HepG2 (cell line): Measurements from ENCODE around the gene NCOA5. TPM values are rescaled to one million over a fixed set of nuclear protein-coding genes. Genes with fewer than 3 reads are reported as not detected.

Source experiments
- RFX3 ChIP-seq: IDR thresholded peaks from 2 replicates; pipeline ENCODE4 v1.6.1; 2016; ENCODE audit warnings: missing biosample characterization, missing genetic modification reagents
- ZFP62 ChIP-seq: sonication (generic); formaldehyde crosslinking; IDR thresholded peaks from 2 replicates; pipeline ENCODE4 v1.4.0; 2020; ENCODE audit warnings: missing genetic modification reagents
- ZNF550 ChIP-seq: sonication (generic); formaldehyde crosslinking; IDR thresholded peaks from 2 replicates; pipeline ENCODE4 v1.4.0; 2020; ENCODE audit warnings: mild to moderate bottlenecking, missing genetic modification reagents, borderline replicate concordance
- ZNF607 ChIP-seq: sonication (generic); formaldehyde crosslinking; IDR thresholded peaks from 2 replicates; pipeline ENCODE4 v1.5.1; 2020; ENCODE audit warnings: missing genetic modification reagents, mild to moderate bottlenecking, borderline replicate concordance
- polyA plus RNA-seq, 8 experiments: library from polyadenylated mRNA; depleted of rRNA in 3 of 8; stranded (reverse) in 7 of 8; unstranded in 1 of 8; fragments of >200 nt; fragmentation: Illumina TruSeq in 4 of 8; extraction: Trizol in 4 of 8; gene quantifications; 2 replicates each; pipeline versions ENCODE4 v1.2.1 to v1.2.3, GENCODE V29; 2011 to 2016; ENCODE audit warnings: low read depth in 4 of 8, missing spikeins in 1 of 8, mixed read lengths in 1 of 8; ENCODE audit not compliant: insufficient read depth in 1 of 8
- total RNA-seq, 5 experiments: library from RNA; depleted of rRNA; stranded (reverse); fragments of >200 nt; fragmentation: Illumina TruSeq; extraction: Trizol; gene quantifications; 2 replicates each; pipeline ENCODE4 v1.2.3, GENCODE V29; 2016; ENCODE audit warnings: low read depth in 1 of 5
- TF ChIP-seq, protein P1 (sequence below): sonication (generic); formaldehyde crosslinking; IDR thresholded peaks from 2 replicates; pipeline ENCODE4 v1.5.0; 2020; ENCODE audit warnings: mild to moderate bottlenecking, missing genetic modification reagents, borderline replicate concordance
- TF ChIP-seq, protein P2 (sequence below): sonication (generic); formaldehyde crosslinking; IDR thresholded peaks from 2 replicates; pipeline ENCODE4 v1.4.0; 2020; ENCODE audit warnings: missing genetic modification reagents, borderline replicate concordance

NCOA5 gene
- total and polyA plus RNA-seq, 2 of the 13 experiments (the other 11 are each of a cell fraction or from before 2014, with no cell fraction given) = 16.5 to 28.4 TPM

DNA sequence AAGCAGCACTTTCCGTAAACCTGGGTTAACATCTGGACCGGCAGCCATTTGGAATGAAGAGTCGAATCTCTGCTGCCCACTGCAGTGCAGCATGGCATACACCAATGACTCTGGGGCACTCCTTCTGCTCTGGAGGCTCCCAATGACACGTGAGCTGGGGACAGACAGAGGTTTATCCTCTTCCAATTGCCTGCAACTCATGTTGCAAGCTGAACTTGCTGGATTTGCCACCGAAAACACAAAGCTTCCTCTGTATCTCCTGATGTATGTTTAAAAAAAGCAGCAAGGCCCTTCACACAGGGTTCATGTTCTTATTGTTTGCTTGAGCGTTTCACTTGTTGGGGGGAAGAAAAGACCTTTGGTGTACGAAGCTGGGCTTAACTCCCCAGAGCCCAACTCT lies 10.8 kb downstream of the NCOA5 start (continued):
- TF ChIP-seq ZNF550 (CRISPR knock-in tag) = no peak
- TF ChIP-seq ZFP62 (CRISPR knock-in tag) = no peak
- TF ChIP-seq, protein P1, sequence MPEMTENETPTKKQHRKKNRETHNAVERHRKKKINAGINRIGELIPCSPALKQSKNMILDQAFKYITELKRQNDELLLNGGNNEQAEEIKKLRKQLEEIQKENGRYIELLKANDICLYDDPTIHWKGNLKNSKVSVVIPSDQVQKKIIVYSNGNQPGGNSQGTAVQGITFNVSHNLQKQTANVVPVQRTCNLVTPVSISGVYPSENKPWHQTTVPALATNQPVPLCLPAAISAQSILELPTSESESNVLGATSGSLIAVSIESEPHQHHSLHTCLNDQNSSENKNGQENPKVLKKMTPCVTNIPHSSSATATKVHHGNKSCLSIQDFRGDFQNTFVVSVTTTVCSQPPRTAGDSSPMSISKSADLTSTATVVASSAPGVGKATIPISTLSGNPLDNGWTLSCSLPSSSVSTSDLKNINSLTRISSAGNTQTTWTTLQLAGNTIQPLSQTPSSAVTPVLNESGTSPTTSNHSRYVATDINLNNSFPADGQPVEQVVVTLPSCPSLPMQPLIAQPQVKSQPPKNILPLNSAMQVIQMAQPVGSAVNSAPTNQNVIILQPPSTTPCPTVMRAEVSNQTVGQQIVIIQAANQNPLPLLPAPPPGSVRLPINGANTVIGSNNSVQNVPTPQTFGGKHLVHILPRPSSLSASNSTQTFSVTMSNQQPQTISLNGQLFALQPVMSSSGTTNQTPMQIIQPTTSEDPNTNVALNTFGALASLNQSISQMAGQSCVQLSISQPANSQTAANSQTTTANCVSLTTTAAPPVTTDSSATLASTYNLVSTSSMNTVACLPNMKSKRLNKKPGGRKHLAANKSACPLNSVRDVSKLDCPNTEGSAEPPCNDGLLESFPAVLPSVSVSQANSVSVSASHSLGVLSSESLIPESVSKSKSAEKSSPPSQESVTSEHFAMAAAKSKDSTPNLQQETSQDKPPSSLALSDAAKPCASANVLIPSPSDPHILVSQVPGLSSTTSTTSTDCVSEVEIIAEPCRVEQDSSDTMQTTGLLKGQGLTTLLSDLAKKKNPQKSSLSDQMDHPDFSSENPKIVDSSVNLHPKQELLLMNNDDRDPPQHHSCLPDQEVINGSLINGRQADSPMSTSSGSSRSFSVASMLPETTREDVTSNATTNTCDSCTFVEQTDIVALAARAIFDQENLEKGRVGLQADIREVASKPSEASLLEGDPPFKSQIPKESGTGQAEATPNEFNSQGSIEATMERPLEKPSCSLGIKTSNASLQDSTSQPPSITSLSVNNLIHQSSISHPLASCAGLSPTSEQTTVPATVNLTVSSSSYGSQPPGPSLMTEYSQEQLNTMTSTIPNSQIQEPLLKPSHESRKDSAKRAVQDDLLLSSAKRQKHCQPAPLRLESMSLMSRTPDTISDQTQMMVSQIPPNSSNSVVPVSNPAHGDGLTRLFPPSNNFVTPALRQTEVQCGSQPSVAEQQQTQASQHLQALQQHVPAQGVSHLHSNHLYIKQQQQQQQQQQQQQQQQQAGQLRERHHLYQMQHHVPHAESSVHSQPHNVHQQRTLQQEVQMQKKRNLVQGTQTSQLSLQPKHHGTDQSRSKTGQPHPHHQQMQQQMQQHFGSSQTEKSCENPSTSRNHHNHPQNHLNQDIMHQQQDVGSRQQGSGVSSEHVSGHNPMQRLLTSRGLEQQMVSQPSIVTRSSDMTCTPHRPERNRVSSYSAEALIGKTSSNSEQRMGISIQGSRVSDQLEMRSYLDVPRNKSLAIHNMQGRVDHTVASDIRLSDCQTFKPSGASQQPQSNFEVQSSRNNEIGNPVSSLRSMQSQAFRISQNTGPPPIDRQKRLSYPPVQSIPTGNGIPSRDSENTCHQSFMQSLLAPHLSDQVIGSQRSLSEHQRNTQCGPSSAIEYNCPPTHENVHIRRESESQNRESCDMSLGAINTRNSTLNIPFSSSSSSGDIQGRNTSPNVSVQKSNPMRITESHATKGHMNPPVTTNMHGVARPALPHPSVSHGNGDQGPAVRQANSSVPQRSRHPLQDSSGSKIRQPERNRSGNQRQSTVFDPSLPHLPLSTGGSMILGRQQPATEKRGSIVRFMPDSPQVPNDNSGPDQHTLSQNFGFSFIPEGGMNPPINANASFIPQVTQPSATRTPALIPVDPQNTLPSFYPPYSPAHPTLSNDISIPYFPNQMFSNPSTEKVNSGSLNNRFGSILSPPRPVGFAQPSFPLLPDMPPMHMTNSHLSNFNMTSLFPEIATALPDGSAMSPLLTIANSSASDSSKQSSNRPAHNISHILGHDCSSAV (CRISPR knock-in tag) = no peak
- TF ChIP-seq, protein P2, sequence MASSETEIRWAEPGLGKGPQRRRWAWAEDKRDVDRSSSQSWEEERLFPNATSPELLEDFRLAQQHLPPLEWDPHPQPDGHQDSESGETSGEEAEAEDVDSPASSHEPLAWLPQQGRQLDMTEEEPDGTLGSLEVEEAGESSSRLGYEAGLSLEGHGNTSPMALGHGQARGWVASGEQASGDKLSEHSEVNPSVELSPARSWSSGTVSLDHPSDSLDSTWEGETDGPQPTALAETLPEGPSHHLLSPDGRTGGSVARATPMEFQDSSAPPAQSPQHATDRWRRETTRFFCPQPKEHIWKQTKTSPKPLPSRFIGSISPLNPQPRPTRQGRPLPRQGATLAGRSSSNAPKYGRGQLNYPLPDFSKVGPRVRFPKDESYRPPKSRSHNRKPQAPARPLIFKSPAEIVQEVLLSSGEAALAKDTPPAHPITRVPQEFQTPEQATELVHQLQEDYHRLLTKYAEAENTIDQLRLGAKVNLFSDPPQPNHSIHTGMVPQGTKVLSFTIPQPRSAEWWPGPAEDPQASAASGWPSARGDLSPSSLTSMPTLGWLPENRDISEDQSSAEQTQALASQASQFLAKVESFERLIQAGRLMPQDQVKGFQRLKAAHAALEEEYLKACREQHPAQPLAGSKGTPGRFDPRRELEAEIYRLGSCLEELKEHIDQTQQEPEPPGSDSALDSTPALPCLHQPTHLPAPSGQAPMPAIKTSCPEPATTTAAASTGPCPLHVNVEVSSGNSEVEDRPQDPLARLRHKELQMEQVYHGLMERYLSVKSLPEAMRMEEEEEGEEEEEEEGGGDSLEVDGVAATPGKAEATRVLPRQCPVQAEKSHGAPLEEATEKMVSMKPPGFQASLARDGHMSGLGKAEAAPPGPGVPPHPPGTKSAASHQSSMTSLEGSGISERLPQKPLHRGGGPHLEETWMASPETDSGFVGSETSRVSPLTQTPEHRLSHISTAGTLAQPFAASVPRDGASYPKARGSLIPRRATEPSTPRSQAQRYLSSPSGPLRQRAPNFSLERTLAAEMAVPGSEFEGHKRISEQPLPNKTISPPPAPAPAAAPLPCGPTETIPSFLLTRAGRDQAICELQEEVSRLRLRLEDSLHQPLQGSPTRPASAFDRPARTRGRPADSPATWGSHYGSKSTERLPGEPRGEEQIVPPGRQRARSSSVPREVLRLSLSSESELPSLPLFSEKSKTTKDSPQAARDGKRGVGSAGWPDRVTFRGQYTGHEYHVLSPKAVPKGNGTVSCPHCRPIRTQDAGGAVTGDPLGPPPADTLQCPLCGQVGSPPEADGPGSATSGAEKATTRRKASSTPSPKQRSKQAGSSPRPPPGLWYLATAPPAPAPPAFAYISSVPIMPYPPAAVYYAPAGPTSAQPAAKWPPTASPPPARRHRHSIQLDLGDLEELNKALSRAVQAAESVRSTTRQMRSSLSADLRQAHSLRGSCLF (CRISPR knock-in tag) = no peak
- TF ChIP-seq ZNF607 (CRISPR knock-in tag) = no peak
- TF ChIP-seq RFX3 (CRISPR knock-in tag) = no peak
